Measurements from ENCODE around the gene SVOP. TPM values are rescaled to one million over a fixed set of nuclear protein-coding genes. Genes with fewer than 3 reads are reported as not detected.

The SVOP gene
- total RNA-seq, 2 experiments from 2014 or later = not detected

DNA sequence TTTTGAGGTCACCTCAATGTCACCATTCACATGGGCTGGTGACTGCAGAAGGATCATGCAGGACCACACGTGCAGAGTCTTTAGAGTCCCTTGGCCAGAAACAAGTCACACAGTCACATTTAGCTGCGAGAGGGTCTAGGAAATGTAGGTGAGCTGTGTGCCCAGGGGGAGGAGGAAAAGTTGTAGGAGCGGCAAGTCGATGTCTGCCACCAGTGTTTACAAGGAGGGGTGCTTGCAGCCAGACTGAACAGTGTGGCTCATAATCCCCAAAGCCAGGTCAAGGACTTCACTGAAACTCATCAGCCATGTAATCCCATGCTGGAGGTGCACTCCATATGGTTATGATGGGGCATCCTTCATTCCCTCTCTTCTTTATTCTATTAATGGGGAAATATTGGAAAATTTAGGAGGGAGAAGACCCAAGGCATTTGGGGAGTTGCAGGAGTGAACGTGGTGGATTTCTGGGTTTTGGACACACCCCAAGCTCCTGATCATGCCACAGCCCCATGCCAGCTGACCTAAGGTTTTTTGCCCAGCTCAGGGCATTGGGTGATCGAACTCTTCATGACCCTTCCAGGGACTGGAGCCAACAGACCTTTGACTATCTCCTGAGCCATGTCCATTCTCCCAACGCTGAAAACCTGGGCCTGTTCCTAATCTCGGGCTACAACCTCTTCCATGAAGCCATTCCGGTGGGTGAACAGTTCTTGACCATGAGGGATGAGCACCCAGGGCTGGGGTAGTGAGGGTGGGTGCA, 133.8 kb downstream of the SVOP start:
- H3K4me3 ChIP-seq (ENCODE audit: low read depth, low read length, poor library complexity, severe bottlenecking) = no peak overlapping the region
- H3K36me3 ChIP-seq (ENCODE audit: insufficient read depth, low read length) = no peaks in the 10 kb centered on the region
- BruUV-seq (replicated peaks) = no TSS peak
- no peak overlapping the region for H3K27ac ChIP-seq (ENCODE audit: low read depth, low read length, poor library complexity, severe bottlenecking)
- no peaks in the 10 kb centered on the region for H3K4me1 ChIP-seq (ENCODE audit: insufficient read depth, low read length, poor library complexity, severe bottlenecking)
- no peak for TF ChIP-seq EZH2phosphoT487 (IDR thresholded peaks at IDR 0.05; ENCODE audit: borderline replicate concordance, low read depth, low read length)
- TF ChIP-seq, protein P1, sequence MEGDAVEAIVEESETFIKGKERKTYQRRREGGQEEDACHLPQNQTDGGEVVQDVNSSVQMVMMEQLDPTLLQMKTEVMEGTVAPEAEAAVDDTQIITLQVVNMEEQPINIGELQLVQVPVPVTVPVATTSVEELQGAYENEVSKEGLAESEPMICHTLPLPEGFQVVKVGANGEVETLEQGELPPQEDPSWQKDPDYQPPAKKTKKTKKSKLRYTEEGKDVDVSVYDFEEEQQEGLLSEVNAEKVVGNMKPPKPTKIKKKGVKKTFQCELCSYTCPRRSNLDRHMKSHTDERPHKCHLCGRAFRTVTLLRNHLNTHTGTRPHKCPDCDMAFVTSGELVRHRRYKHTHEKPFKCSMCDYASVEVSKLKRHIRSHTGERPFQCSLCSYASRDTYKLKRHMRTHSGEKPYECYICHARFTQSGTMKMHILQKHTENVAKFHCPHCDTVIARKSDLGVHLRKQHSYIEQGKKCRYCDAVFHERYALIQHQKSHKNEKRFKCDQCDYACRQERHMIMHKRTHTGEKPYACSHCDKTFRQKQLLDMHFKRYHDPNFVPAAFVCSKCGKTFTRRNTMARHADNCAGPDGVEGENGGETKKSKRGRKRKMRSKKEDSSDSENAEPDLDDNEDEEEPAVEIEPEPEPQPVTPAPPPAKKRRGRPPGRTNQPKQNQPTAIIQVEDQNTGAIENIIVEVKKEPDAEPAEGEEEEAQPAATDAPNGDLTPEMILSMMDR (conservative IDR thresholded peaks at IDR 0.05; ENCODE audit: low read length) = no peak
- no peak for DNase-seq (ENCODE audit: low spot score)
- POLR2A ChIA-PET = interaction anchor here (0.5 to 0.7 kb wide), 4 partner anchors 16 to 217 kb away, joined by 3 to 5 read pairs (median 3); no protein-coding TSS in a partner anchor
- CTCF ChIA-PET (ENCODE audit: unreplicated experiment) = no interaction called here
- H3K9me2 ChIP-seq (ENCODE audit: insufficient read depth, low read length) = no peaks in the 10 kb centered on the region
- no peaks in the 10 kb centered on the region for H4K20me1 ChIP-seq (ENCODE audit: insufficient read depth, low read length)
- no peak overlapping the region for H3K4me2 ChIP-seq (ENCODE audit: low read length)
- H3K79me2 ChIP-seq (ENCODE audit: insufficient read depth, low read depth, low read length) = no peaks in the 10 kb centered on the region
- no peaks in the 10 kb centered on the region for H3K9me3 ChIP-seq (ENCODE audit: low read length)
- no peak overlapping the region for H2AFZ ChIP-seq (ENCODE audit: low read length)
- intact Hi-C loops (cut with micrococcal nuclease; ENCODE audit: unreplicated experiment) = no loop called here

DNA sequence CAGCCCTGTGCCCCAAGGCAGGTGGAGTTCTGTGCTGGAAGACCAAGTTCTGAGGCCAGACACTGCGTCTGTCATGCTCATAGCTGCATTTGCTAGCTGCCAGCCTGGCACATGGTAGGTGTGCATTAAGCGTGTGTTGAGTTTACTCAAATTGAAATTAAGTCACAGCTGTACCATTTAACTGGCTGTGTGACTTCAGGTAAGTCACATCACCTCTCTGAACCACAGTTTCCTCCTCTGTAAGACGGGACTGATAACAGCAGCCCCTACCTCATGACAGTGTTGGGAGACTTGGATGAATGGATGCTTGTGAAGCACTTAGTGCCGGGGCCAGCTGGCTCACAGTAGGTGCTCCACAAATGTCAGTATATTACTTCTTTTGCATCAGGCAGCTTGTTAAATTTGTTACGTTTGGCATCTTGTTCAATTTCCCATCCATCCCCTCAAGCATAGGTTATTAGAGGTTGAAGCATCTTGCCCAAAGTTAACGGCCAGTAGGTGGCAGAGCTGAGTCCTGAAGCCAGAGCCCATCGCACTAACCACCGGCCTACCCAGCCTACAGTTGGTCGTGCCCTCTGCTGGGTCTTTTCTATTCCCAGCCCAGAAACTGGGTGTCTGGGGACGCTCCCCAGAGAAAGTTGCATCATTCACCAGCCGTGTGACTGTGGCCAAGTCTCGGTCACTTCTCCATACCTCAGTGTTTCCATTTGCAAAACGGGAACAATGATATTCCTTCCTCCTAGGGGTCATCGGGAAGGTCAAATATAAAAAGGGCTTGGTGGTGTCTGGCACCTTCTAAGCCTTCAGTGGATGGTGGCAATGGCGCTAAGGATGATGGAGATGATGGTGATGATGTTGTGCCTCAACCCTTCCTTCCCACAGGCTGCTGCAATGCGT, 136.5 kb downstream of the SVOP start:
- Histone ChIP-seq H4K20me1 (ENCODE audit: insufficient read depth, low read length) (no peaks in the 10 kb centered on the region), H3K9me2 (ENCODE audit: insufficient read depth, low read length) (no peaks in the 10 kb centered on the region), H3K4me2 (ENCODE audit: low read length) (no peak overlapping the region), H3K27ac (ENCODE audit: low read depth, low read length, poor library complexity, severe bottlenecking) (no peak overlapping the region), H3K4me1 (ENCODE audit: insufficient read depth, low read length, poor library complexity, severe bottlenecking) (no peaks in the 10 kb centered on the region), H3K79me2 (ENCODE audit: insufficient read depth, low read depth, low read length) (no peaks in the 10 kb centered on the region), H2AFZ (ENCODE audit: low read length) (peak overlapping the region; percentile 7; the same call in 1 of the 2 replicates), H3K9me3 (ENCODE audit: low read length) (no peaks in the 10 kb centered on the region), H3K36me3 (ENCODE audit: insufficient read depth, low read length) (no peaks in the 10 kb centered on the region), H3K4me3 (ENCODE audit: low read depth, low read length, poor library complexity, severe bottlenecking) (no peak overlapping the region)
- peak; percentile 72 for DNase-seq (ENCODE audit: low spot score)
- ChIA-PET POLR2A (interaction anchor here (0.5 to 1.8 kb wide), 5 partner anchors 47 to 209 kb away, joined by 3 to 6 read pairs (median 3); partner anchors contain the start of gene ALKBH2), CTCF (ENCODE audit: unreplicated experiment) (interaction anchor here (0.6 to 1.8 kb wide), 6 partner anchors 67 to 1892 kb away, joined by 3 to 8 read pairs (median 3); partner anchors contain the start of gene ALKBH2)
- BruUV-seq (replicated peaks) = no TSS peak
- TF ChIP-seq, protein P1 (conservative IDR thresholded peaks at IDR 0.05; ENCODE audit: low read length) = peak; percentile 91
- no peak for TF ChIP-seq EZH2phosphoT487 (IDR thresholded peaks at IDR 0.05; ENCODE audit: borderline replicate concordance, low read depth, low read length)
- intact Hi-C loops (cut with micrococcal nuclease; ENCODE audit: unreplicated experiment) = loop anchor here (1.0 kb wide), 2 partner anchors 67 to 209 kb away; partner anchors contain the start of gene ALKBH2

Measured in OCI-LY7 (cell line).